Measurements from ENCODE around the gene MPP3.

DNA sequence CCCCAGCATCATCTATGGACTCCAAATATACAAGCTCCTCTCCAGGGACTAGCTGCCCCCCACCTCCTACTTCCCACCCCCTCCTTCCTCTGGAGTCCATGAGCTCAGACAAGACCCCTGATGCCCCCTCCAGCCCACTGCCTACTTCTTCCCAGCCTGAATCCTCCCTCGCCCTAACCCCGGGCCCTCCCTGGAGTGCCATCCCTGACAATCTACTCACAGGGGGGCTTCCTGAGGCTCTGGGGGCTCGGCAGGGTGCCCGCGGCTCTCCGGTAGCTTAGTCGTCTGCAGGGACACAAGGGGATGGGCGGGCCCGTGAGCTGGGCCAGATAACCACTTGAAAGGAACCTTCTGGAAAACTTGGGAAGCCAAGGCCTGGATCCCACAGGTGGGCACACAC is 15.1 kb downstream of the MPP3 start:
- TF ChIP-seq ATF3 (IDR thresholded peaks at IDR 0.05), result no peak
- no peak for TF ChIP-seq CTCF (IDR thresholded peaks at IDR 0.05 in 2 of 3, conservative IDR thresholded peaks at IDR 0.05 in 1 of 3; ENCODE audit: borderline replicate concordance in 1 of 3, insufficient read depth in 1 of 3, low read depth in 2 of 3, low read length in 2 of 3)
- TF ChIP-seq POLR2A (IDR thresholded peaks at IDR 0.05; ENCODE audit: borderline replicate concordance, extremely low read depth, insufficient read depth, insufficient read length), result no peak
- no peak for TF ChIP-seq RAD21 (IDR thresholded peaks at IDR 0.05; ENCODE audit: low read depth)
- no peak for TF ChIP-seq EZH2 (IDR thresholded peaks at IDR 0.05)
- TF ChIP-seq ZNF274 (IDR thresholded peaks at IDR 0.05; ENCODE audit: low read depth, low read length), result no peak
- no peak for TF ChIP-seq EGR1 (IDR thresholded peaks at IDR 0.05; ENCODE audit: low read depth)
- no peak for TF ChIP-seq SIN3A (IDR thresholded peaks at IDR 0.05; ENCODE audit: low read depth)
- TF ChIP-seq CEBPB (IDR thresholded peaks at IDR 0.05; ENCODE audit: low read depth), result no peak
- TF ChIP-seq, protein P1, sequence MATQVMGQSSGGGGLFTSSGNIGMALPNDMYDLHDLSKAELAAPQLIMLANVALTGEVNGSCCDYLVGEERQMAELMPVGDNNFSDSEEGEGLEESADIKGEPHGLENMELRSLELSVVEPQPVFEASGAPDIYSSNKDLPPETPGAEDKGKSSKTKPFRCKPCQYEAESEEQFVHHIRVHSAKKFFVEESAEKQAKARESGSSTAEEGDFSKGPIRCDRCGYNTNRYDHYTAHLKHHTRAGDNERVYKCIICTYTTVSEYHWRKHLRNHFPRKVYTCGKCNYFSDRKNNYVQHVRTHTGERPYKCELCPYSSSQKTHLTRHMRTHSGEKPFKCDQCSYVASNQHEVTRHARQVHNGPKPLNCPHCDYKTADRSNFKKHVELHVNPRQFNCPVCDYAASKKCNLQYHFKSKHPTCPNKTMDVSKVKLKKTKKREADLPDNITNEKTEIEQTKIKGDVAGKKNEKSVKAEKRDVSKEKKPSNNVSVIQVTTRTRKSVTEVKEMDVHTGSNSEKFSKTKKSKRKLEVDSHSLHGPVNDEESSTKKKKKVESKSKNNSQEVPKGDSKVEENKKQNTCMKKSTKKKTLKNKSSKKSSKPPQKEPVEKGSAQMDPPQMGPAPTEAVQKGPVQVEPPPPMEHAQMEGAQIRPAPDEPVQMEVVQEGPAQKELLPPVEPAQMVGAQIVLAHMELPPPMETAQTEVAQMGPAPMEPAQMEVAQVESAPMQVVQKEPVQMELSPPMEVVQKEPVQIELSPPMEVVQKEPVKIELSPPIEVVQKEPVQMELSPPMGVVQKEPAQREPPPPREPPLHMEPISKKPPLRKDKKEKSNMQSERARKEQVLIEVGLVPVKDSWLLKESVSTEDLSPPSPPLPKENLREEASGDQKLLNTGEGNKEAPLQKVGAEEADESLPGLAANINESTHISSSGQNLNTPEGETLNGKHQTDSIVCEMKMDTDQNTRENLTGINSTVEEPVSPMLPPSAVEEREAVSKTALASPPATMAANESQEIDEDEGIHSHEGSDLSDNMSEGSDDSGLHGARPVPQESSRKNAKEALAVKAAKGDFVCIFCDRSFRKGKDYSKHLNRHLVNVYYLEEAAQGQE (IDR thresholded peaks at IDR 0.05; ENCODE audit: low read depth), result no peak
- TF ChIP-seq TCF7L2 (IDR thresholded peaks at IDR 0.05; ENCODE audit: borderline replicate concordance, extremely low read depth, insufficient read depth, insufficient read length), result no peak
- TF ChIP-seq, protein P2, sequence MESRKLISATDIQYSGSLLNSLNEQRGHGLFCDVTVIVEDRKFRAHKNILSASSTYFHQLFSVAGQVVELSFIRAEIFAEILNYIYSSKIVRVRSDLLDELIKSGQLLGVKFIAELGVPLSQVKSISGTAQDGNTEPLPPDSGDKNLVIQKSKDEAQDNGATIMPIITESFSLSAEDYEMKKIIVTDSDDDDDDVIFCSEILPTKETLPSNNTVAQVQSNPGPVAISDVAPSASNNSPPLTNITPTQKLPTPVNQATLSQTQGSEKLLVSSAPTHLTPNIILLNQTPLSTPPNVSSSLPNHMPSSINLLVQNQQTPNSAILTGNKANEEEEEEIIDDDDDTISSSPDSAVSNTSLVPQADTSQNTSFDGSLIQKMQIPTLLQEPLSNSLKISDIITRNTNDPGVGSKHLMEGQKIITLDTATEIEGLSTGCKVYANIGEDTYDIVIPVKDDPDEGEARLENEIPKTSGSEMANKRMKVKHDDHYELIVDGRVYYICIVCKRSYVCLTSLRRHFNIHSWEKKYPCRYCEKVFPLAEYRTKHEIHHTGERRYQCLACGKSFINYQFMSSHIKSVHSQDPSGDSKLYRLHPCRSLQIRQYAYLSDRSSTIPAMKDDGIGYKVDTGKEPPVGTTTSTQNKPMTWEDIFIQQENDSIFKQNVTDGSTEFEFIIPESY (IDR thresholded peaks at IDR 0.05; ENCODE audit: extremely low read depth, insufficient replicate concordance, low read length), result no peak
